KMS-11 (cell line): ENCODE results near the gene FAM124B.
"Not testable (repeated sequence)": the region's sequence is repeated elsewhere in the genome, so short reads cannot be mapped to it uniquely, and the experiment has no call there.

ENCODE experiments used
- H2AFZ ChIP-seq: fragments of 200-600 bp; sonication (generic); 2 replicates; pipeline ENCODE4 v1.6.1; 2016; ENCODE audit warnings: antibody characterized with exemption, mixed run types, low read depth
- H3K27ac ChIP-seq: fragments of 200-600 bp; sonication (generic); 2 replicates; pipeline ENCODE4 v1.6.1; 2016; ENCODE audit warnings: mild to moderate bottlenecking, mixed run types
- H3K27me3 ChIP-seq: fragments of 200-600 bp; sonication (generic); 2 replicates; pipeline ENCODE4 v1.6.1; 2017; ENCODE audit warnings: mild to moderate bottlenecking, low read depth, mixed run types, moderate library complexity; ENCODE audit not compliant: insufficient read depth
- H3K36me3 ChIP-seq: fragments of 200-600 bp; sonication (generic); 2 replicates; pipeline ENCODE4 v1.6.1; 2017; ENCODE audit warnings: mild to moderate bottlenecking, mixed run types; ENCODE audit not compliant: insufficient read depth
- H3K4me1 ChIP-seq: fragments of 200-600 bp; sonication (generic); 2 replicates; pipeline ENCODE4 v1.6.1; 2016; ENCODE audit warnings: mild to moderate bottlenecking, low read depth, mixed run types; ENCODE audit not compliant: poor library complexity, severe bottlenecking
- H3K4me2 ChIP-seq: fragments of 200-600 bp; sonication (generic); 2 replicates; pipeline ENCODE4 v1.7.0; 2016; ENCODE audit warnings: mild to moderate bottlenecking, mixed run types
- H3K4me3 ChIP-seq: fragments of 200-600 bp; sonication (generic); IDR thresholded peaks from 2 replicates; pipeline ENCODE4 v1.6.1; 2017; ENCODE audit warnings: low read depth, low read length, mixed read lengths; ENCODE audit not compliant: insufficient read depth
- H3K79me2 ChIP-seq: fragments of 200-600 bp; sonication (generic); 2 replicates; pipeline ENCODE4 v1.6.1; 2016; ENCODE audit warnings: low read depth, mixed run types; ENCODE audit not compliant: insufficient read depth
- H3K9ac ChIP-seq: fragments of 200-600 bp; sonication (generic); 2 replicates; pipeline ENCODE4 v1.6.1; 2016; ENCODE audit warnings: mild to moderate bottlenecking, mixed run types
- H4K20me1 ChIP-seq: fragments of 200-600 bp; sonication (generic); 2 replicates; pipeline ENCODE4 v1.6.1; 2016; ENCODE audit warnings: mild to moderate bottlenecking, mixed run types; ENCODE audit not compliant: insufficient read depth
- CTCF ChIP-seq: fragments of 200-600 bp; sonication (generic); conservative IDR thresholded peaks from 2 replicates; pipeline ENCODE4 v1.6.1; 2017; ENCODE audit warnings: low read depth, mild to moderate bottlenecking, antibody characterized with exemption, low read length, moderate library complexity, mixed read lengths

Gene FAM124B

GRCh38 chr2:224386876-224387275 is 15.0 kb downstream of the FAM124B start:
- H3K4me1 ChIP-seq = no peaks in the 10 kb centered on the region
- no peaks in the 10 kb centered on the region for H3K79me2 ChIP-seq
- H2AFZ ChIP-seq = no peak overlapping the region
- no peak overlapping the region for H3K27ac ChIP-seq
- no peak overlapping the region for H3K9ac ChIP-seq
- H3K27me3 ChIP-seq = no peaks in the 10 kb centered on the region
- TF ChIP-seq CTCF = no peak
- no peak overlapping the region for H3K4me2 ChIP-seq
- no peaks in the 10 kb centered on the region for H4K20me1 ChIP-seq
- no peaks in the 10 kb centered on the region for H3K36me3 ChIP-seq
- no peak overlapping the region for H3K4me3 ChIP-seq

- Histone ChIP-seq H3K27me3 (no peaks in the 10 kb centered on the region), H2AFZ (no peak overlapping the region), H3K36me3 (no peaks in the 10 kb centered on the region), H3K4me2 (no peak overlapping the region), H3K4me3 (no peak overlapping the region), H4K20me1 (no peaks in the 10 kb centered on the region), H3K79me2 (no peaks in the 10 kb centered on the region), H3K27ac (no peak overlapping the region), H3K4me1 (no peaks in the 10 kb centered on the region), H3K9ac (no peak overlapping the region)
- no peak for TF ChIP-seq CTCF
These were observed 18.8 kb downstream of the FAM124B start for GRCh38 chr2:224382973-224383555.

DNA sequence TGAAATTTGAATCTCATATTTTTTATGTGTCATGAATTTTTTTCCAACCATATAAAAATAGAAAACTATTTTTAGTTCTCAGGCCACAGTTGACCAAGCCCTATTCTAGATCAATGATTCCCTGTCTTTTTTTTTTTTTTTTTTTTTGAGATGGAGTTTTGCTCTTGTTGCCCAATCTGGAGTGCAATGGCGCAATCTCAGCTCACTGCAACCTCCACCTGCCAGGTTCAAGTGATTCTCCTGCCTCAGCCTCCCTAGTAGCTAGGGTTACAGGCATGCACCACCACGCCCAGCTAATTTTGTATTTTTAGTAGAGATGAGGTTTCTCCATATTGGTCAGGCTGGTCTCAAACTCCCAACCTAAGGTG is 19.6 kb downstream of the FAM124B start:
- H2AFZ ChIP-seq, H4K20me1 ChIP-seq, H3K4me3 ChIP-seq, H3K27me3 ChIP-seq, H3K79me2 ChIP-seq, H3K27ac ChIP-seq, H3K4me1 ChIP-seq, H3K9ac ChIP-seq, H3K36me3 ChIP-seq, H3K4me2 ChIP-seq: not testable (repeated sequence)

- H3K4me1 ChIP-seq = no peaks in the 10 kb centered on the region
- no peak overlapping the region for H3K27ac ChIP-seq
- no peak overlapping the region for H3K9ac ChIP-seq
- no peaks in the 10 kb centered on the region for H4K20me1 ChIP-seq
- H3K79me2 ChIP-seq = no peaks in the 10 kb centered on the region
- no peak overlapping the region for H2AFZ ChIP-seq
- H3K27me3 ChIP-seq = no peaks in the 10 kb centered on the region
- H3K4me3 ChIP-seq = no peak overlapping the region
- no peaks in the 10 kb centered on the region for H3K36me3 ChIP-seq
- H3K4me2 ChIP-seq = no peak overlapping the region
- no peak for TF ChIP-seq CTCF
These were observed 20.2 kb downstream of the FAM124B start for GRCh38 chr2:224381521-224382279.

DNA sequence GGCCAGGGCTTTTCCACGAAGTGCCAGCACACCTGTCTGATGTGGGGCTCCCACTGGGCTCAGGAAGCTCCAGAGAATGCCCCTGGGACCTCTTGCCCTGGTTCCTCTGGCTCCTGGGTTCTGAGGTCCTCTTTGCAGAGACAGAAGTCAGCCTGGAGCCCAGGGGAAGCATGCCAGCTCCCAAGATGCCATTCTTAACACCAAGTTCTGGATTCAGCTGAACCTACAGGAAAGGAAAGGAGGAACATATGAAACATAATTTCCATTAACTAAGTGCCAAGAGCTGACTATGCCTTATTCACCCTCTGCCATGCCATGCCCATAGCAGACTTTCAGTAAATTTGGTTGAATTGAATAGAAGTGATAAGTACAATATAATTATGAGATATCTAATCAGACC is 21.9 kb downstream of the FAM124B start:
- no peak overlapping the region for H3K4me2 ChIP-seq
- no peak for TF ChIP-seq CTCF
- H4K20me1 ChIP-seq = no peaks in the 10 kb centered on the region

More for the DNA sequence above, 21.9 kb downstream of the FAM124B start:
- no peak overlapping the region for H3K9ac ChIP-seq
- H3K27ac ChIP-seq = no peak overlapping the region
- no peaks in the 10 kb centered on the region for H3K36me3 ChIP-seq
- no peaks in the 10 kb centered on the region for H3K4me1 ChIP-seq
- H3K79me2 ChIP-seq = no peaks in the 10 kb centered on the region
- no peak overlapping the region for H3K4me3 ChIP-seq
- no peaks in the 10 kb centered on the region for H3K27me3 ChIP-seq
- no peak overlapping the region for H2AFZ ChIP-seq
